GM10266 (cell line): Measurements from ENCODE around the gene CYFIP1.
"Not testable (repeated sequence)": the region's sequence is repeated elsewhere in the genome, so short reads cannot be mapped to it uniquely, and the experiment has no call there.

Experiments
- DNase-seq: peaks from one replicate; pipeline ENCODE4 v3.0.0; 2012; ENCODE audit errors: extremely low spot score
- TF ChIP-seq, protein P1 (sequence below): IDR thresholded peaks from 2 replicates; pipeline ENCODE4 v1.5.1; 2012; ENCODE audit warnings: mild to moderate bottlenecking, low read depth; ENCODE audit not compliant: control insufficient read depth, insufficient read depth; ENCODE audit errors: missing control alignments

The CYFIP1 gene

DNA sequence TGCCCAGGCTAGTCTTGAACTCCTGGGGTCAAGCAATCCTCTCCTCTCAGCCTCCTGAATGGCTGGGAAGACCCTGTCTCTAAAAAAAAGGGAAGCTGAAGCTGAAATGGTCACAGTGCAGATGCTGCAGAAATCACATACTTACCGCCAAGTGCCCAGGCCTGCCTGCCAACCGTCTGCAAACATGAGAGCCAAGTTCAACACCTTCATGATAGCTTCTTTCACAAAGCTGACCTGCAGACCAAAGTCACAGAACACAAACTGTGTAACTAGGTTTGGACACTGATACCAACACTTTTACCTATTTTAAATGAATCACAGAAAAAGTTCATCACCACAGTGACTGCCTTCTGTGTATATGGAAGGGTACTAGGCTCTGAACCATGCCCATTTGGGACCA, 22.8 kb upstream of the CYFIP1 start:
- TF ChIP-seq, protein P1, sequence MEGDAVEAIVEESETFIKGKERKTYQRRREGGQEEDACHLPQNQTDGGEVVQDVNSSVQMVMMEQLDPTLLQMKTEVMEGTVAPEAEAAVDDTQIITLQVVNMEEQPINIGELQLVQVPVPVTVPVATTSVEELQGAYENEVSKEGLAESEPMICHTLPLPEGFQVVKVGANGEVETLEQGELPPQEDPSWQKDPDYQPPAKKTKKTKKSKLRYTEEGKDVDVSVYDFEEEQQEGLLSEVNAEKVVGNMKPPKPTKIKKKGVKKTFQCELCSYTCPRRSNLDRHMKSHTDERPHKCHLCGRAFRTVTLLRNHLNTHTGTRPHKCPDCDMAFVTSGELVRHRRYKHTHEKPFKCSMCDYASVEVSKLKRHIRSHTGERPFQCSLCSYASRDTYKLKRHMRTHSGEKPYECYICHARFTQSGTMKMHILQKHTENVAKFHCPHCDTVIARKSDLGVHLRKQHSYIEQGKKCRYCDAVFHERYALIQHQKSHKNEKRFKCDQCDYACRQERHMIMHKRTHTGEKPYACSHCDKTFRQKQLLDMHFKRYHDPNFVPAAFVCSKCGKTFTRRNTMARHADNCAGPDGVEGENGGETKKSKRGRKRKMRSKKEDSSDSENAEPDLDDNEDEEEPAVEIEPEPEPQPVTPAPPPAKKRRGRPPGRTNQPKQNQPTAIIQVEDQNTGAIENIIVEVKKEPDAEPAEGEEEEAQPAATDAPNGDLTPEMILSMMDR: no peak
- no peak for DNase-seq

DNA sequence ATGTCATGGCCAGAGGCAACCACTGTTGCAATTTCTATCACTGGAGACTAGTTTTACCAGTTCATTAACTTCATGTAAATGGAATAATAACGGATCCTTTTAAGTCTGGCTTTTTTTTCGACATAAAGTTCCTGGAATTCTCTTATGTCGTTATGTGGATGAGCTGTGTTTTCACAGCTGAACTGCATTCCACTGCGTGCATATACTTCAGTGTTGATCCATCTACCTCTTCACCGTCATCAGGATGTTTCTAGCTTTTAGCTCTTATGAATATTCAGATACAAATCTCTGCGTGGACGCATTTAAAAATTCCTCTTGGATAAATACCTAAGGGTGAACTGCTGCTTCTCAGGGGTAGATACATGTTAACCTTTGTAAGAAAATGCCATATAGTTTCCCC, 15.6 kb upstream of the CYFIP1 start:
- DNase-seq: no peak
- TF ChIP-seq, protein P1: no peak

DNA sequence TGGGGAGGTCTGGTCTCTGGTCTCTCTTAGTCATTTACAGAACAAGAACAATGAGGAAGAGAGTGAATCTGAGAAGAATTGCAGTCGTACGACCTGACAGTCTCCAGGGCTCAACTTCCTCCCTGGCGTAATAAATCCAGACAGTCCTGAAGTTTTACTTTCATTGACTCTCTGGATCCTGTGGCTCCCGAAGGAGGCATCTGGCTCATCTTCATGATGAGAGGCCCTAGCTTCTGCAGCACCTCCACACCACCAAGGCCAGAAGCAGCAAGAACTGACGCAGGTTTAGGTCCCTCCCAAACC, 11.8 kb upstream of the CYFIP1 start:
- TF ChIP-seq, protein P1: no peak
- no peak for DNase-seq

DNA sequence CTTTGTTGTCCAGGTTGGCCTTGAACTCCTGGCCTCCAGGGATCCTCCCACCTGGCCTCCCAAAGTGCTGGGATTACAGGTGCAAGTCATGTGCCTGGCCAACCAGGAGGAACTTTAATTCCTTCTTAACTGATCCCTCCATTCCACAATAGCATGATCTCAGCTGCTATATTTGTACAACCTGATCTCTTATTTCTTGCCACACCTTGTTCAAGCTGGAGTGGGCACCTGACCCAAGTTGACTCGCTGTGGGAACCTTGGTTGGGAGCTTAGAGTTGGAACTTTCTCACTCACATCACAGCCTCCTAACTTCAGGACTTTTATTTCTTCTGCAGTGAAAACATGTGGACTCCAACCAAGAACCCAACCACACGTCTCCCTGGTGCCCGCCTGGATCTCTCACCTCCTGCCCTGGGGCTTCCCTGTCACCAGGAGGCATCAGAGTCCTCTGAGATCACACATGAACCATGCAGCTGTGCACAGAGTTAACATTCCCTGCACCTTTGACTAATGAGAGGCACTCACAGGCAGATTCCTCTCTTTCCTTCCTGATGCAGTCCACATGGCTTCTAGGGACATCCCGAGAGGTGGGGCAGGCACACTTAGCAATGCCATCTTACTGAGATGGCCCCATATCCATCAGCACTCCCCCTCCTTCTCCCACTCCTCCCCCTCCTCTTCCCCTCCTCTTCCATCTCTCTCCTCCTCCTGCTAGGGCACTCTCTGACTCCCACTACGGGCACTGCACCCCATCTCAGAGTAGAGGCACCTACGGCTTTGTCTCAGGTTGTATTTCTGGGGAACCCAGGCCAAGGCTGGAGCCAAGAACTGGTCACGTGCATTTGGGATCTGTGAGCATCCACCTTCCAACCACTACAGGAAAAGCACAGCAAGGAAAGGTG, 9.7 kb upstream of the CYFIP1 start:
- no peak for DNase-seq
- TF ChIP-seq, protein P1: no peak

DNA sequence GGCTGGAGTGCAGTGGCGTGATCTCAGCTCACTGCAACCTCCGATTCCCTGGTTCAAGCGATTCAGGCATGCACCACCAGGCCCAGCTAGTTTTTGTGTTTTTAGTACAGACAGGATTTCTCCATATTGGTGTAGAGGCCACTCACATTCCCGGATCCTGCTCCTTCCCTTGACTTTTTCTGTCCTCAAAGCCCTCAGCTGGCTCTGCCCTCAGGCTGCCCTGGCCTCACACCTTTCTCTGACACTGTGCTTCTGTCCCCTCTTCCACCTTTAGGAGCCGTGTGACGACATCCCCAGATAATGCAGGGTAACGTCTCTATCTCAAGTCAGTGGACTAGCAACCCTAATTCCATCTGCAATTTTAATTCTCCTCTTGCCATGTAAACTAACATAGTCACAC, 8.6 kb upstream of the CYFIP1 start:
- TF ChIP-seq, protein P1: no peak
- no peak for DNase-seq

DNA sequence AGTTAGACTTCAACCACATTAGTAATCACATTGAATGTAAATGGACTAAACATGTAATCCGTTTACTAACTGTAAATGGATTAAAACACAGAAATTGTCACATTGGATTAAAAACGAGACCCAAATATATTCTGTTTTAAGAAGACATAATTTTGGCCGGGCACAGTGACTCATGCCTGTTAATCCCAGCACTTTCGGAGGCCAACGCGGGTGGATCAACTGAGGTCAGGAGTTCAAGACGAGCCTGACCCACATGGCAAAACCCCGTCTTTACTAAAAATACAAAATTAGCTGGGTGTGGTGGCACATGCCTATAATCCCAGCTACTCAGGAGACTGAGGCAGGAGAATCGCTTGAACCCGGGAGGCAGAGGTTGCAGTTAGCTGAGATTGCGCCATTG, 1.8 kb upstream of the CYFIP1 start:
- not testable (repeated sequence) for DNase-seq

DNA sequence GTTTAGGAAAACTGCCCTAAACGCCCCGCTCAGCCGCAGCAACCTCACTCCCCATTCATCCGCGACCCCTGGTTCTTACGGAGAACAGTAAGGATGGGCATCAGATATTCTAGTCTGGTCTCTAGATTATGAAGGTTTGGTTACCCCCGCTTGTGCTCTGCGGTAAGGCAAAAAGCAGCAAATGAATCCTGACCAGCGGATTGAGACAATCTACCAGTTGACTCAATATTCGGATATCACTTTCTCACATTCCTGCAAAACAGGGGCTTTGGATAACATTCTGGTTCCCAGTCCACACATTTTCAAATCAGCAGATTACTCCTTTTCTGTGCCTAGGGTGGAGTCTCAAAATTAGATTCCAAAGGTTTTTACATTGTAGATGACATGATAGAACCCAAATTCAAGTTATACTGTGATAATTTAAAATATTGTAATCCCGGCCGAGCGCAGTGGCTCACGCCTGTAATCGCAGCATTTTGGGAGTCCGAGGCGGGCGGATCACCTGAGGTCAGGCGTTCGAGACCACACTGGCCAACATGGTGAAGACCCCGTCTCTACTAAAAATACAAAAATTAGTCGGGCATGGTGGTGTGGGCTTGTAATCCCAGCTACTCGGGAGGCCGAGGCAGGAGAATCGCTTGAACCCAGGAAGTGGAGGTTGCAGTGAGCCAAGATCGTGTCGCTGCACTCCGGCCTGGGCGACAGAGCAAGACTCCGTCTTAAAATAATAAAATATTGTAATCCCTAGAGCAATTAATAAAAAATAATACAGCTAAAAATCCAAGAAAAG, 1.1 kb upstream of the CYFIP1 start:
- TF ChIP-seq, protein P1: no peak
- DNase-seq: no peak
